ENCODE results near the gene SLC29A1. TPM values are rescaled to one million over a fixed set of nuclear protein-coding genes. Genes with fewer than 3 reads are reported as not detected.

The SLC29A1 gene
- total RNA-seq, 2 experiments from 2014 or later, result 24.8 to 25.4 TPM

DNA sequence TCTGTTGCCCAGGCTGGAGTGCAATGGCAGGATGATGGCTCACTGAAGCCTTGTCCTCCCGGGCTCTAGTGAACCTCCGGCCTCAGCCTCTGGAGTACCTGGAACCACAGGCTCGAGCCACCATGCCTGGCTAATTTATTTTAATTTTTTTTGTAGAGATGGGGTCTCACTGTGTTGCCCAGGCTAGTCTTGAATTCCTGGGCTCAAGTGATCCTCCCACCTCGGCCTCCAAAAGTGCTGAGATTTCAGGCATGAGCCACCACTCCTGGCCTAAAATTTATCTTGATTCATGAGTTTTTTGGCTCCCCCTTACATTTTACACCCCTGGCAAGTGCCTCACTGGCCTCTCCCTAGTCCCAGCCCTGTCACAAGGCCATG, 2.5 kb upstream of the SLC29A1 start:
- Mint-ChIP-seq H3K27ac (peak overlapping the region; percentile 3), H3K36me3 (ENCODE audit: low read depth) (no peaks in the 10 kb centered on the region), H3K4me3 (no peak overlapping the region), H3K9me3 (no peaks in the 10 kb centered on the region), H3K27me3 (peaks cover 17% of the 10 kb centered on the region), H3K4me1 (peaks cover 43% of the 10 kb centered on the region)
- DNase-seq, result no peak
- ChIA-PET POLR2A (interaction anchor here (5.0 to 6.4 kb wide), 2 partner anchors 26 to 35 kb away, joined by 23 to 88 read pairs; partner anchors contain the start of genes HSP90AB1 and SLC35B2), CTCF (interaction anchor here (0.9 to 2.9 kb wide), 7 partner anchors 14 to 52 kb away, joined by 3 to 15 read pairs (median 4); partner anchors contain the start of gene SLC35B2)

GRCh38 chr6:44221291-44221960, 2.0 kb upstream of the SLC29A1 start:
- Mint-ChIP-seq H3K9me3 (no peaks in the 10 kb centered on the region), H3K4me1 (peaks cover 46% of the 10 kb centered on the region), H3K4me3 (no peak overlapping the region), H3K27ac (peak overlapping the region; percentile 3), H3K36me3 (ENCODE audit: low read depth) (no peaks in the 10 kb centered on the region), H3K27me3 (peaks cover 15% of the 10 kb centered on the region)
- peak; percentile 82 for DNase-seq
- CTCF ChIA-PET, result interaction anchor here (0.7 to 2.9 kb wide), 8 partner anchors 14 to 52 kb away, joined by 3 to 15 read pairs (median 4); partner anchors contain the start of gene SLC35B2
- POLR2A ChIA-PET, result interaction anchor here (1.6 to 6.4 kb wide), 3 partner anchors 16 to 35 kb away, joined by 6 to 88 read pairs (median 23); partner anchors contain the start of genes HSP90AB1 and SLC35B2

DNA sequence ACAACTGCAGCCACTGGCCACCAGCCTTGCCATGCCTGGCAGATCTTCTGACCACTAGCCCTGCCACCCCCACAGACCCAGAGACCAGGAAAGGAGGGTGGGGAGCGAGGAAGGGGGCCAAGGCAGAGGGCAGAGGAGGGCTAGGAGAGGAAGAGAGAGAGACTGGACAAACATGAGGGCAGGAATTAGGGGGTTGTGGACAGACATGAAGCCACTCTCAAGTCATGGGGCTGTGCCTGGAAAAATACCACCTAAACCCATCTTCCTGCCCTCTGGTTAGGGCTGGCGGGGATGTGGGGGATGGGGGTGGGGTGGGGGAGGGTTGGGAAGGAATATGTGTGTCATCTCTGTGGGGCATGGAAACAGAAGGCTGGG, 1.4 kb upstream of the SLC29A1 start:
- Mint-ChIP-seq H3K27me3 (peaks cover 10% of the 10 kb centered on the region), H3K9me3 (no peaks in the 10 kb centered on the region), H3K36me3 (ENCODE audit: low read depth) (no peaks in the 10 kb centered on the region), H3K27ac (no peak overlapping the region), H3K4me1 (peaks cover 46% of the 10 kb centered on the region), H3K4me3 (no peak overlapping the region)
- ChIA-PET POLR2A (interaction anchor here (1.6 to 6.4 kb wide), 3 partner anchors 16 to 34 kb away, joined by 6 to 88 read pairs (median 23); partner anchors contain the start of genes HSP90AB1 and SLC35B2), CTCF (interaction anchor here (0.7 to 2.9 kb wide), 6 partner anchors 13 to 53 kb away, joined by 3 to 15 read pairs (median 4); partner anchors contain the start of gene SLC35B2)
- DNase-seq, result no peak

DNA sequence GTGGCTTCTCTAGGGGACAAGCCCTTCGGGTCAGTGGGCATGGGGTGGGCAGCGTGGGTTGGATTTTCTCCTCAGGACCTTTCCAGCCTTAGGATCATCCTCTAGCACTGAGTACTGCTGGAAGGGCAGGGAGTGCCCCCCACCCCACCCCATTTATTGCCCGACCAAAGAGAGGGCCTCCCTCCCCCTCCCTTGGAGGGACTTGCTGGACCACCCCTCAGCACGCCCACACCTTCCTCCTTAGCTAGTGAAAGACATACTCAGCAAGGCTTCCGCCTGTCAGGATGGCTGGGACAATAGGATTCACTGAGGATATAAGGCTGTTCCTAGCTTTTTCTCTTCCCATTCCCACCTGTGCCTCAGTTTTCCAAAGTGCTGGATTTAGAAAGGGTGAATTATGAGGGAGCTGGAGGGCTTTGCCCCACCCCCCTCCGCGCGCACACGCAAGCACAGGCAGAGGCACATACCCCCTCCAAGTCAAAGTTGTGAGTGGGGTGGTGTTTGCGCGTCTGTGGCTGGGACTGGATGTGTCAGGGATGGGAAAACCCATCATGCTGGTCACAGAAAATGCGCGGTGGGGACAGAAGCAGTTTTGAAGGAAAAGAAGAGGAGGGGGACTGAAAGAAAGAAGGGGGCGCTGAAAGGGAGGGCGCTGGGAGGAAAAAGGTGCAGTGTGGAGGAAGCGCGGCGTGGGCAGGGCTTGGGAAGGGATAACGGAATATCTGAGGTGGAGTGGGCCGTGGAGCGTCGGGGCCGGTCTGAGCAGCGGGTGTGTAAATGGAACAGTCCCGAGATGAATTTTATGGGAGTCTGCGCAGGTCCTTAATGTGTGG, 693 bp upstream of the SLC29A1 start:
- ChIA-PET CTCF (interaction anchor here (0.9 to 4.2 kb wide), 6 partner anchors 13 to 33 kb away, joined by 3 to 27 read pairs (median 14); partner anchors contain the start of genes HSP90AB1 and SLC35B2), POLR2A (interaction anchor here (0.6 to 6.4 kb wide), 7 partner anchors 13 to 42 kb away, joined by 3 to 88 read pairs (median 6); partner anchors contain the start of genes HSP90AB1 and SLC35B2)
- H3K27ac Mint-ChIP-seq, result no peak overlapping the region
- no peaks in the 10 kb centered on the region for H3K36me3 Mint-ChIP-seq (ENCODE audit: low read depth)
- H3K4me3 Mint-ChIP-seq, result peak overlapping the region; percentile 74
- peaks cover 9% of the 10 kb centered on the region for H3K27me3 Mint-ChIP-seq
- no peaks in the 10 kb centered on the region for H3K9me3 Mint-ChIP-seq
- DNase-seq, result no peak
- peaks cover 46% of the 10 kb centered on the region for H3K4me1 Mint-ChIP-seq

- H3K4me1 Mint-ChIP-seq, result peaks cover 39% of the 10 kb centered on the region
- ChIA-PET POLR2A (interaction anchor here (0.8 to 6.4 kb wide), 8 partner anchors 12 to 595 kb away, joined by 4 to 88 read pairs (median 5); partner anchors contain the start of genes GTPBP2, HSP90AB1 and SLC35B2), CTCF (interaction anchor here (0.7 to 4.2 kb wide), 13 partner anchors 11 to 81 kb away, joined by 3 to 27 read pairs (median 5); partner anchors contain the start of genes HSP90AB1 and SLC35B2)
- peak overlapping the region; percentile 4 for H3K27ac Mint-ChIP-seq
- peak overlapping the region; percentile 74 for H3K4me3 Mint-ChIP-seq
- no peaks in the 10 kb centered on the region for H3K27me3 Mint-ChIP-seq
- DNase-seq, result no peak
- no peaks in the 10 kb centered on the region for H3K9me3 Mint-ChIP-seq
- no peaks in the 10 kb centered on the region for H3K36me3 Mint-ChIP-seq (ENCODE audit: low read depth)
These were observed 902 bp downstream of the SLC29A1 start for GRCh38 chr6:44224029-44224964.

DNA sequence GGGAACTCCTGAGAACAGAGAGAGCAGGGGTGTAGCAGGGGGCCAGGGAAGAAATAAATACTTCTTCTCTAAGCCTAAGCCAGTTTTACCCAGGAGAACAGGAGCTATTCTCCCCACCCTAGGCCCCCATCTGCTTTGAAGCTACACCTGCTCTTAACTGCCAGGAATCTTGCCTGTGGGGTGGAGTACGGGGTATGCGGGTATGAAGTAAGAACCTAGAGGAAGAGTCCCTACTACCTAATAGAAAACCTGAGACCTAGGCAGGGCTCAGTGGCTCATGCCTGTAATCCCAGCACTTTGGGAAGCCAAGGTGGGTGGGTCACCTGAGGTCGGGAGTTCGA, 1.5 kb downstream of the SLC29A1 start:
- peak overlapping the region; percentile 4 for H3K27ac Mint-ChIP-seq
- no peaks in the 10 kb centered on the region for H3K36me3 Mint-ChIP-seq (ENCODE audit: low read depth)
- CTCF ChIA-PET, result interaction anchor here (0.7 to 4.2 kb wide), 11 partner anchors 10 to 80 kb away, joined by 3 to 27 read pairs (median 5); partner anchors contain the start of genes HSP90AB1 and SLC35B2
- no peaks in the 10 kb centered on the region for H3K9me3 Mint-ChIP-seq
- no peak for DNase-seq
- peaks cover 37% of the 10 kb centered on the region for H3K4me1 Mint-ChIP-seq
- POLR2A ChIA-PET, result interaction anchor here (0.8 to 6.4 kb wide), 7 partner anchors 11 to 595 kb away, joined by 4 to 88 read pairs (median 6); partner anchors contain the start of genes GTPBP2, HSP90AB1 and SLC35B2
- no peaks in the 10 kb centered on the region for H3K27me3 Mint-ChIP-seq
- H3K4me3 Mint-ChIP-seq, result peak overlapping the region; percentile 74

GRCh38 chr6:44225579-44226325, 2.4 kb downstream of the SLC29A1 start:
- CTCF ChIA-PET, result interaction anchor here (0.7 to 4.2 kb wide), 4 partner anchors 10 to 53 kb away, joined by 3 to 27 read pairs (median 16); no protein-coding TSS in a partner anchor
- DNase-seq, result no peak
- Mint-ChIP-seq H3K4me3 (peak overlapping the region; percentile 35), H3K27me3 (no peaks in the 10 kb centered on the region), H3K36me3 (ENCODE audit: low read depth) (peaks cover 4% of the 10 kb centered on the region), H3K27ac (no peak overlapping the region), H3K4me1 (peaks cover 35% of the 10 kb centered on the region), H3K9me3 (no peaks in the 10 kb centered on the region)
- POLR2A ChIA-PET, result interaction anchor here (5.0 to 6.4 kb wide), 3 partner anchors 10 to 30 kb away, joined by 23 to 88 read pairs (median 48); partner anchors contain the start of genes HSP90AB1 and SLC35B2

DNA sequence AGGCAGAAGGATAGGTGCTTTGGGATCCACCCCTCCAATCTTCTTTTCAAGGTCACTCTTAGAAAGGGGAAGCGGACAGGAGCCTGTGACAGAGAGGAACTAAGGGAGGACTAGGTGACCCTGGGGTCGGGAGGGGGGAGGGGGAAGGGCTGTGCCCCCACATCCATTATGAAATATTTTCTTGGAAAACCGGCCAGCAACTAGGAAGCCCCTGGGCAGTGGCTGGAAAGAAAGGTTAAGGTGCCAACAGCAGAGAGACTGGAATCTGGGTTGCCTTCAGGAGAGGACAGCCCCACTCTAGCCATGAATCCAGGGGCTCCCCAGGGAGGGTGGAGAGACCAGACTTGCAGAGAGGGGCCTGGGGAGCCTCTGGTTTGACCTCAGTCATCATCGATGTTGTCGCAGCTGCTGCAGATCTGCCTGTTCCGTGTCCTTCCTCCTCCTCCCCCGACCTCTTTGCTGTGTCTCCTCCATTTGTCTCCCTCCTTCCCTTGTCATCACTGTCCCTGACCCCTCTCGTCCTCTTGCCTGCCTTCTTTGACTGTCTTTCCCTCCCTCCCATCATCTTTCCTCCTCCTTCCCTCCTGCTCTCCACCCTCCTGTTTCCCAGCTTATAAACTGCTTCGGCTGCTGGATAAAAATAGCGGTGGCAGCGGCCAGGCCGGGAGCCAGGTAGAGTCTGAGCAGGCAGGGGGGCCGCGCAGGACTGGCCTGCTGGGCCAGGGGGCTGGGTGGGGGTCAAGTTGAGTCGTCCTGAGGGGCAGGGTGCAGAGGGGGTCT, 3.2 kb downstream of the SLC29A1 start:
- ChIA-PET POLR2A (interaction anchor here (1.0 to 6.4 kb wide), 5 partner anchors 9 to 86 kb away, joined by 3 to 88 read pairs (median 6); partner anchors contain the start of genes AARS2 and HSP90AB1), CTCF (interaction anchor here (0.7 to 4.2 kb wide), 4 partner anchors 9 to 130 kb away, joined by 3 to 27 read pairs (median 15); no protein-coding TSS in a partner anchor)
- Mint-ChIP-seq H3K36me3 (ENCODE audit: low read depth) (peaks cover 8% of the 10 kb centered on the region), H3K4me1 (peaks cover 30% of the 10 kb centered on the region), H3K9me3 (no peaks in the 10 kb centered on the region), H3K4me3 (no peak overlapping the region), H3K27me3 (no peaks in the 10 kb centered on the region), H3K27ac (no peak overlapping the region)
- DNase-seq, result no peak

GRCh38 chr6:44227148-44227793, 3.9 kb downstream of the SLC29A1 start:
- no peaks in the 10 kb centered on the region for H3K9me3 Mint-ChIP-seq
- DNase-seq, result no peak
- H3K36me3 Mint-ChIP-seq (ENCODE audit: low read depth), result peaks cover 8% of the 10 kb centered on the region
- CTCF ChIA-PET, result interaction anchor here (1.0 to 4.2 kb wide), 5 partner anchors 10 to 131 kb away, joined by 3 to 27 read pairs (median 3); no protein-coding TSS in a partner anchor
- POLR2A ChIA-PET, result interaction anchor here (1.0 to 6.4 kb wide), 5 partner anchors 9 to 85 kb away, joined by 3 to 88 read pairs (median 6); partner anchors contain the start of genes AARS2 and HSP90AB1
- H3K4me3 Mint-ChIP-seq, result no peak overlapping the region
- no peak overlapping the region for H3K27ac Mint-ChIP-seq
- peaks cover 25% of the 10 kb centered on the region for H3K4me1 Mint-ChIP-seq
- H3K27me3 Mint-ChIP-seq, result no peaks in the 10 kb centered on the region

DNA sequence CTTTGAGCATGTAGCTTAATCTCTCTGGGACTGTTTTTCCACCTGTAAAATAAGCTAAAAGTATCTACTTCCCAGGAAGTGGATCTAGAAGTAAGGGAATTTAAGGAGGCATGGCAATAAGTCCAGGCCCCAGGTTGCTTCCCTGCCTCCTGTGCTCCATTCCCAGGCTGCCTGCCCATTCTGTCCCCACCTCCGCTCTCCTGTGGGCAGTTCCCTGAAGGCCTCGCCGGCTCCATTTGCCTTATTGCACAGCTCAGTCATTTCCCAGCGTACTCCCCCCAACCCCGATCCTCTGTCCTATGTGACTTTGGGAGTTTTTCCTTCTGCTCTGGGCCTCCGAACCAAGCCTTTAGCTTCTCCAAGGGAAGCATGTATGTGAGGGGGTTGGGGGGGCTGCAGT, 4.6 kb downstream of the SLC29A1 start:
- H3K9me3 Mint-ChIP-seq, result no peaks in the 10 kb centered on the region
- H3K27me3 Mint-ChIP-seq, result no peaks in the 10 kb centered on the region
- CTCF ChIA-PET, result interaction anchor here (1.0 to 1.5 kb wide), 4 partner anchors 9 to 132 kb away, joined by 3 to 4 read pairs (median 3); no protein-coding TSS in a partner anchor
- POLR2A ChIA-PET, result interaction anchor here (1.2 to 6.0 kb wide), 3 partner anchors 8 to 19 kb away, joined by 6 to 48 read pairs (median 6); partner anchors contain the start of gene HSP90AB1
- peaks cover 22% of the 10 kb centered on the region for H3K4me1 Mint-ChIP-seq
- H3K36me3 Mint-ChIP-seq (ENCODE audit: low read depth), result peaks cover 8% of the 10 kb centered on the region
- H3K4me3 Mint-ChIP-seq, result no peak overlapping the region
- no peak overlapping the region for H3K27ac Mint-ChIP-seq
- no peak for DNase-seq
